Smooth muscle cell (in vitro differentiated cells): Measurements from ENCODE around the gene ENPP6. TPM values are rescaled to one million over a fixed set of nuclear protein-coding genes. Genes with fewer than 3 reads are reported as not detected.

ENCODE experiments used
- DNase-seq: peaks from one replicate; lab custom pipeline; 2025; ENCODE audit not compliant: unreplicated experiment; lab: John Stamatoyannopoulos, UW
- H2AFZ ChIP-seq: fragments of 200-600 bp; sonication (generic); 2 replicates; pipeline ENCODE4 v1.6.0; 2016; ENCODE audit warnings: antibody characterized with exemption, low read depth, mild to moderate bottlenecking
- H3F3A ChIP-seq: fragments of 200-600 bp; sonication (generic); 2 replicates; pipeline ENCODE4 v1.6.0; 2017; ENCODE audit warnings: antibody characterized with exemption, low read depth
- H3K27ac ChIP-seq: fragments of 200-600 bp; sonication (generic); 2 replicates; pipeline ENCODE4 v1.5.1; 2016; ENCODE audit warnings: low read depth, mild to moderate bottlenecking
- H3K27me3 ChIP-seq: fragments of 200-600 bp; sonication (generic); 2 replicates; pipeline ENCODE4 v1.6.1; 2016; ENCODE audit warnings: low read depth, mild to moderate bottlenecking
- H3K36me3 ChIP-seq: fragments of 200-600 bp; sonication (generic); 2 replicates; pipeline ENCODE4 v1.5.1; 2016; ENCODE audit warnings: low read depth
- H3K4me1 ChIP-seq: fragments of 200-600 bp; sonication (generic); 2 replicates; pipeline ENCODE4 v1.5.1; 2016; ENCODE audit warnings: low read depth
- H3K4me2 ChIP-seq: fragments of 200-600 bp; sonication (generic); 2 replicates; pipeline ENCODE4 v1.6.0; 2016; ENCODE audit warnings: mild to moderate bottlenecking
- H3K4me3 ChIP-seq: fragments of 200-600 bp; sonication (generic); 2 replicates; pipeline ENCODE4 v1.5.1; 2016; ENCODE audit warnings: mild to moderate bottlenecking
- H3K79me2 ChIP-seq: fragments of 200-600 bp; sonication (generic); 2 replicates; pipeline ENCODE4 v1.6.0; 2016; ENCODE audit warnings: low read depth, mild to moderate bottlenecking
- H3K9ac ChIP-seq: fragments of 200-600 bp; sonication (generic); 2 replicates; pipeline ENCODE4 v1.6.0; 2016; ENCODE audit warnings: low read depth
- H3K9me3 ChIP-seq: fragments of 200-600 bp; sonication (generic); replicated peaks from 2 replicates; pipeline ENCODE4 v1.5.1; 2016; ENCODE audit warnings: low read depth
- H4K20me1 ChIP-seq: fragments of 200-600 bp; sonication (generic); 2 replicates; pipeline ENCODE4 v1.6.0; 2016; ENCODE audit warnings: low read depth
- WGBS: methylation state at CpG from one replicate; pipeline ENCODE4 v1.1.7; 2016; ENCODE audit warnings: low lambda C conversion rate; 5-methylcytosine and 5-hydroxymethylcytosine counted together
- polyA plus RNA-seq: library from polyadenylated mRNA; unstranded; fragments of >200 nt; fragmentation: Nextera tagmentation; extraction: Ambion mirVana; gene quantifications from 2 replicates; pipeline ENCODE4 v1.2.1, GENCODE V29; 2016
- total RNA-seq: library from RNA; depleted of rRNA; stranded (reverse); fragments of >200 nt; gene quantifications from 2 replicates; pipeline ENCODE4 v1.2.3, GENCODE V29; 2014
- TF ChIP-seq, protein P1 (sequence below): fragments of 200-600 bp; sonication (generic); IDR thresholded peaks from 2 replicates; pipeline ENCODE4 v1.5.1; 2017; ENCODE audit warnings: borderline replicate concordance, mild to moderate bottlenecking, antibody characterized with exemption; ENCODE audit not compliant: insufficient read depth, poor library complexity, severe bottlenecking

ENPP6 gene
- total and polyA plus RNA-seq, 2 experiments from 2014 or later: not detected

DNA sequence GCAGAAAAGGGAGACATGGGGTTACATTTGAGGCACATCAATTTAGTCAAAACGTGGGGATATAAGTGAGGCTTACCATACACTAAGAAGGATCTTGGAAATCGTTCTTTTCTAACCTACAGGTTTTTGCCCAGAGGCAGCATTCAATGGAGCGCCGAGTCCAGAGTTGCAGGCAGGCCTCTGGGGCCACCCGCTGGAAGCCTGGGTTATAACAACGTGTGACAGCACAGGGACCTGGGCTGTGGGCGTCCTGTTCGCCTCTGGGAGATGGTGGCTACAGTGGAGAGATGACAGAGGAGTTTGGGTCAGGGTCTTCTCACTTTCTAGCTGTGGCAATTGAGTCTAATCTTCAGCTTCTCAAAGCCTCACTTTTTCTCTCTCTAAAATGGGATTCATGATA is 53.9 kb downstream of the ENPP6 start:
- no peaks in the 10 kb centered on the region for H3K79me2 ChIP-seq
- no peaks in the 10 kb centered on the region for H3F3A ChIP-seq
- no peaks in the 10 kb centered on the region for H4K20me1 ChIP-seq
- TF ChIP-seq, protein P1, sequence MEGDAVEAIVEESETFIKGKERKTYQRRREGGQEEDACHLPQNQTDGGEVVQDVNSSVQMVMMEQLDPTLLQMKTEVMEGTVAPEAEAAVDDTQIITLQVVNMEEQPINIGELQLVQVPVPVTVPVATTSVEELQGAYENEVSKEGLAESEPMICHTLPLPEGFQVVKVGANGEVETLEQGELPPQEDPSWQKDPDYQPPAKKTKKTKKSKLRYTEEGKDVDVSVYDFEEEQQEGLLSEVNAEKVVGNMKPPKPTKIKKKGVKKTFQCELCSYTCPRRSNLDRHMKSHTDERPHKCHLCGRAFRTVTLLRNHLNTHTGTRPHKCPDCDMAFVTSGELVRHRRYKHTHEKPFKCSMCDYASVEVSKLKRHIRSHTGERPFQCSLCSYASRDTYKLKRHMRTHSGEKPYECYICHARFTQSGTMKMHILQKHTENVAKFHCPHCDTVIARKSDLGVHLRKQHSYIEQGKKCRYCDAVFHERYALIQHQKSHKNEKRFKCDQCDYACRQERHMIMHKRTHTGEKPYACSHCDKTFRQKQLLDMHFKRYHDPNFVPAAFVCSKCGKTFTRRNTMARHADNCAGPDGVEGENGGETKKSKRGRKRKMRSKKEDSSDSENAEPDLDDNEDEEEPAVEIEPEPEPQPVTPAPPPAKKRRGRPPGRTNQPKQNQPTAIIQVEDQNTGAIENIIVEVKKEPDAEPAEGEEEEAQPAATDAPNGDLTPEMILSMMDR: peak; percentile 82
- H2AFZ ChIP-seq: no peak overlapping the region
- H3K4me2 ChIP-seq: no peak overlapping the region
- no peak overlapping the region for H3K9ac ChIP-seq
- H3K4me1 ChIP-seq: peaks cover 3% of the 10 kb centered on the region
- peak; percentile 16 for DNase-seq
- H3K36me3 ChIP-seq: no peaks in the 10 kb centered on the region
- no peak overlapping the region for H3K4me3 ChIP-seq
- 14% methylated on average over 8 of the region's 8 CpGs for WGBS
- no peaks in the 10 kb centered on the region for H3K9me3 ChIP-seq
- H3K27me3 ChIP-seq: peaks cover 21% of the 10 kb centered on the region
- no peak overlapping the region for H3K27ac ChIP-seq

DNA sequence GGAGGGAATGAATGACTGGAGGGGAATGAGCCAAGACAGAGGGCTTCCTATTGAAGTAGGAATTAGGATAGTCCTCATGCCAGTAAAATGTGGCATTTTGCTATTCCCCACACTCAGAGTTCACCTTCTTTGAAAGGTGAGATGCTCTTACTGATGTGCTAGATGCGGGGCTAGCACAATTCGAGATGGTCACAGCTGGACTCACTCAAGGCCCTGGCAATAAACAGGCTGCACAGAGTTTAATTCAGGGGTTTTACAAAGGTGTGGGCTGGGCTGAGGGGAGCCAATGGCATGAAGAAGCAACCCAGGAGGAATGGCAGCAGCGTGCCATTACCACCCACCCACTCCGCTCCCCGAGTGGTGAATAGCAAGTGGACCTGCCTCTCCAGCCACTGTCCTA is 55.1 kb downstream of the ENPP6 start:
- no peaks in the 10 kb centered on the region for H3K36me3 ChIP-seq
- H3K4me3 ChIP-seq: no peak overlapping the region
- no peaks in the 10 kb centered on the region for H3K4me1 ChIP-seq
- DNase-seq: no peak
- no peaks in the 10 kb centered on the region for H4K20me1 ChIP-seq
- H3K27ac ChIP-seq: no peak overlapping the region
- TF ChIP-seq, protein P1: no peak
- H3K79me2 ChIP-seq: no peaks in the 10 kb centered on the region
- no peak overlapping the region for H3K4me2 ChIP-seq
- no peak overlapping the region for H2AFZ ChIP-seq
- no peaks in the 10 kb centered on the region for H3K9me3 ChIP-seq
- H3K27me3 ChIP-seq: peaks cover 16% of the 10 kb centered on the region
- H3F3A ChIP-seq: no peaks in the 10 kb centered on the region
- H3K9ac ChIP-seq: no peak overlapping the region
- WGBS: 92% methylated on average over 5 of the region's 5 CpGs

DNA sequence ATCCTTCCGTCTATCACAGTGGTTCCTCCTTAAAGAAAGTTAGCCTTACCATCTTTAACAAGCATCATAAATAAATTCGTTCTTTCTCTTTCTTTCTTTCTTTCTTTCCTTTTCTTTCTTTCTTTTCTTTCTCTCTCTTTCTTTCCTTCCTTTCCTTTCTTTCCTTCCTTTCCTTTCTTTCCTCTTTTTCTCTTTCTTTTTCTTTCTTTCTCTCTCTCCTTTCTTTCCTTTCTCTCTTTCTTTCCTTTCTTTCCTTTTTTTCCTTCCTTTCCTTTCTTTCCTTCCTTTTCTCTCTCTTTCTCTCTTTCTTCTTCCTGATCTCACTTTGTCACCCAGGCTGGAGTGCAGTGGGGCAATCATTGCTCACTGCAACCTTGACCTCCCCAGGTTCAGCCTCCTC is 60.4 kb downstream of the ENPP6 start:
- H3K9ac ChIP-seq: no peak overlapping the region
- TF ChIP-seq, protein P1: no peak
- DNase-seq: no peak
- H3K27me3 ChIP-seq: no peaks in the 10 kb centered on the region
- H3K27ac ChIP-seq: no peak overlapping the region
- H3K79me2 ChIP-seq: no peaks in the 10 kb centered on the region
- H3F3A ChIP-seq: no peaks in the 10 kb centered on the region
- no peaks in the 10 kb centered on the region for H3K4me1 ChIP-seq
- H3K4me3 ChIP-seq: no peak overlapping the region
- H3K36me3 ChIP-seq: no peaks in the 10 kb centered on the region
- 90% methylated on average over 2 of the region's 2 CpGs for WGBS
- H4K20me1 ChIP-seq: no peaks in the 10 kb centered on the region
- no peak overlapping the region for H2AFZ ChIP-seq
- H3K9me3 ChIP-seq: no peaks in the 10 kb centered on the region
- no peak overlapping the region for H3K4me2 ChIP-seq

DNA sequence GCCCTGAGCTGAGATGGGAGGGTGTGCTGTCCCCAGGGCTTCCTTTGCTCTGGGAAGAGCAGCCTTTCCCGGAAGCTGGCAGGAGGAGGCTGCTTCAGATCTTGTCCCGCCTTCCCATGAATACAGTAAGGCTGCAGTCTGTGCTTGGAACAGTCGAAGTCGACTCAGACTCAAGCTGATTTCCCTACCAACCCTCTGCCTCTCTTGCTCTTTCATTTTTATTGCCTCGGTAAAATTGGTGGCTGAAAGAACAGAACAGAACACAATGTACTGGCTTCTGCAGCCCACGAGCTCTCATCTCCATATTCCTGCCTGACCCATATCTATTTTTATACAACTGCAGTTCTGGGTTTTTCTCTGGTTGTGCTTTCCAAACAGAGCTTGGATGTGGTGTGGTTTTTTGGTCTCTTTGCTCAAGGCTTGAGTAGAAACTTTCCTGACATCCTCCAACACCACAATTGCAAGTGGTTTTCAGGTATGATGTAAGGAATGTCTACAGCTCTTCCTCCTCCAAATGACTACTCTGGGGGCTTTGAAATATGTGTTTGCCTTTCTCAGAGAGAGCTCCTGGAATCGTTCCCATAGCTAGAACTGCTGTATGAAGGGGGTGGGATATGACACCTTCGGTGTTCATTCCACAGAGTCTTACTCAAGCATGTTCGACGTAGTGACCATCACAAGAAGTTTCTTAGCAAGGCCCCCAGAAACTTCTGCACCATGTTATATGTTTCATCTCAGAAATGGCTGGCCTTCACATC is 61.3 kb downstream of the ENPP6 start:
- Histone ChIP-seq H3K9me3 (no peaks in the 10 kb centered on the region), H4K20me1 (no peaks in the 10 kb centered on the region), H3K9ac (no peak overlapping the region), H3F3A (no peaks in the 10 kb centered on the region), H3K36me3 (no peaks in the 10 kb centered on the region), H3K27me3 (no peaks in the 10 kb centered on the region), H3K4me2 (peak overlapping the region; percentile 8), H3K4me3 (no peak overlapping the region), H3K4me1 (no peaks in the 10 kb centered on the region), H3K79me2 (no peaks in the 10 kb centered on the region), H3K27ac (no peak overlapping the region), H2AFZ (no peak overlapping the region)
- 80% methylated on average over 10 of the region's 10 CpGs for WGBS
- no peak for DNase-seq
- TF ChIP-seq, protein P1: no peak
